ENCODE results near the gene C1orf53. TPM values are rescaled to one million over a fixed set of nuclear protein-coding genes. Genes with fewer than 3 reads are reported as not detected.
"Not testable (repeated sequence)": the region's sequence is repeated elsewhere in the genome, so short reads cannot be mapped to it uniquely, and the experiment has no call there.

Gene C1orf53
- total RNA-seq, 1 donor from 2014 or later, result 3.8 TPM

- no peak for DNase-seq (ENCODE audit: low spot score in 2 of 2, unreplicated experiment in 2 of 2)
- TF ChIP-seq CTCF (IDR thresholded peaks at IDR 0.05; ENCODE audit: unreplicated experiment), result no peak
Observed at GRCh38 chr1:197928849-197929336, 26.5 kb downstream of the C1orf53 start.

GRCh38 chr1:197933016-197933415, 30.6 kb downstream of the C1orf53 start:
- H3K4me1 Mint-ChIP-seq, result peaks cover 4% of the 10 kb centered on the region
- H3K36me3 Mint-ChIP-seq, result no peaks in the 10 kb centered on the region
- H3K27me3 Mint-ChIP-seq (ENCODE audit: low read depth), result peaks cover 62% of the 10 kb centered on the region
- no peak for DNase-seq (ENCODE audit: low spot score in 2 of 2, unreplicated experiment in 2 of 2)
- no peak for TF ChIP-seq CTCF (IDR thresholded peaks at IDR 0.05; ENCODE audit: unreplicated experiment)
- no peaks in the 10 kb centered on the region for H3K9me3 Mint-ChIP-seq
- no peak overlapping the region for H3K4me3 Mint-ChIP-seq
- H3K27ac Mint-ChIP-seq, result no peak overlapping the region

More at GRCh38 chr1:197928849-197929336, 26.5 kb downstream of the C1orf53 start:
- Mint-ChIP-seq H3K4me3 (peak overlapping the region; percentile 57), H3K9me3 (no peaks in the 10 kb centered on the region), H3K27me3 (ENCODE audit: low read depth) (peaks cover 82% of the 10 kb centered on the region), H3K27ac (no peak overlapping the region), H3K4me1 (peaks cover 5% of the 10 kb centered on the region), H3K36me3 (no peaks in the 10 kb centered on the region)

- peaks cover 4% of the 10 kb centered on the region for H3K4me1 Mint-ChIP-seq
- H3K4me3 Mint-ChIP-seq, result no peak overlapping the region
- no peak for TF ChIP-seq CTCF (IDR thresholded peaks at IDR 0.05; ENCODE audit: unreplicated experiment)
Observed at GRCh38 chr1:197933647-197934046, 31.2 kb downstream of the C1orf53 start.

GRCh38 chr1:197937381-197937780, 35.0 kb downstream of the C1orf53 start:
- DNase-seq (ENCODE audit: low spot score in 2 of 2, unreplicated experiment in 2 of 2), result no peak
- Mint-ChIP-seq H3K27me3 (ENCODE audit: low read depth) (peaks cover 25% of the 10 kb centered on the region), H3K4me1 (peaks cover 2% of the 10 kb centered on the region), H3K27ac (no peak overlapping the region), H3K36me3 (no peaks in the 10 kb centered on the region), H3K9me3 (no peaks in the 10 kb centered on the region), H3K4me3 (no peak overlapping the region)
- no peak for TF ChIP-seq CTCF (IDR thresholded peaks at IDR 0.05; ENCODE audit: unreplicated experiment)

More at GRCh38 chr1:197933647-197934046, 31.2 kb downstream of the C1orf53 start:
- H3K27me3 Mint-ChIP-seq (ENCODE audit: low read depth), result peaks cover 60% of the 10 kb centered on the region
- H3K27ac Mint-ChIP-seq, result no peak overlapping the region
- H3K36me3 Mint-ChIP-seq, result no peaks in the 10 kb centered on the region
- no peak for DNase-seq (ENCODE audit: low spot score in 2 of 2, unreplicated experiment in 2 of 2)
- no peaks in the 10 kb centered on the region for H3K9me3 Mint-ChIP-seq

GRCh38 chr1:197937892-197938291, 35.5 kb downstream of the C1orf53 start:
- DNase-seq (ENCODE audit: low spot score in 2 of 2, unreplicated experiment in 2 of 2), result no peak
- no peaks in the 10 kb centered on the region for H3K9me3 Mint-ChIP-seq
- H3K27ac Mint-ChIP-seq, result no peak overlapping the region
- peaks cover 22% of the 10 kb centered on the region for H3K27me3 Mint-ChIP-seq (ENCODE audit: low read depth)
- no peak overlapping the region for H3K4me3 Mint-ChIP-seq
- no peak for TF ChIP-seq CTCF (IDR thresholded peaks at IDR 0.05; ENCODE audit: unreplicated experiment)
- no peaks in the 10 kb centered on the region for H3K36me3 Mint-ChIP-seq
- peaks cover 2% of the 10 kb centered on the region for H3K4me1 Mint-ChIP-seq

GRCh38 chr1:197939159-197939980, 36.9 kb downstream of the C1orf53 start:
- H3K4me1 Mint-ChIP-seq; H3K36me3 Mint-ChIP-seq; H3K9me3 Mint-ChIP-seq; H3K4me3 Mint-ChIP-seq; DNase-seq (ENCODE audit: low spot score in 2 of 2, unreplicated experiment in 2 of 2); H3K27ac Mint-ChIP-seq: not testable (repeated sequence)
- H3K27me3 Mint-ChIP-seq (ENCODE audit: low read depth), result peaks cover 14% of the 10 kb centered on the region
